OCI-LY7 (cell line): Measurements from ENCODE around the gene NDUFV1.
"Not testable (repeated sequence)": the region's sequence is repeated elsewhere in the genome, so short reads cannot be mapped to it uniquely, and the experiment has no call there.

ENCODE experiments used
- CTCF ChIP-seq: fragments of 200-600 bp; sonication (generic); conservative IDR thresholded peaks from 2 replicates; pipeline ENCODE4 v1.5.1; 2014; ENCODE audit warnings: mild to moderate bottlenecking, antibody characterized with exemption, low read length, moderate library complexity, mixed read lengths
- EZH2phosphoT487 ChIP-seq: fragments of 200-600 bp; sonication (generic); IDR thresholded peaks from 2 replicates; pipeline ENCODE4 v1.6.1; 2018; ENCODE audit warnings: low read depth, borderline replicate concordance, mild to moderate bottlenecking, mixed run types, antibody characterized with exemption, low read length, moderate library complexity, mixed read lengths

DNA sequence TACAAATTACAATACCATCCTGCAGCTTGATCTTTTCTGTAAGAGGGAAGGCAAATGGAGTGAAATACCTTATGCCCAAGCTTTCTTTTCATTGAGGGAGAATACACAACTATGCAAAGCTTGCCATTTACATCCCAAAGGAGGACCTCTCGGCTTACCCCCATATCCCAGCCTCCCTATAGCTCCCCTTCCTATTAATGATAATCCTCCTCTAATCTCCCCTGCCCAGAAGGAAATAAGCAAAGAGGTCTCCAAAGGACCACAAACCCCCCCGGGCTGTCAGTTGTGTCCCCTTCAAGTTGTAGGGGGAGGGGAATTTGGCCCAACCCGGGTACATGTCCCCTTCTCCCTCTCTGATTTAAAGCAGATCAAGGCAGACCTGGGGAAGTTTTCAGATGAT, 15.2 kb downstream of the NDUFV1 start:
- TF ChIP-seq CTCF, EZH2phosphoT487: not testable (repeated sequence)
